ENCODE results near the gene WDR90.

- TF ChIP-seq CTCF (IDR thresholded peaks at IDR 0.05) (no peak), POLR2A (IDR thresholded peaks at IDR 0.05) (no peak)
Observed at GRCh38 chr16:670485-671352, 21.6 kb downstream of the WDR90 start.

All from uterus (tissue), 2 donors.